ENCODE measurements around the gene ARID1B.

DNA sequence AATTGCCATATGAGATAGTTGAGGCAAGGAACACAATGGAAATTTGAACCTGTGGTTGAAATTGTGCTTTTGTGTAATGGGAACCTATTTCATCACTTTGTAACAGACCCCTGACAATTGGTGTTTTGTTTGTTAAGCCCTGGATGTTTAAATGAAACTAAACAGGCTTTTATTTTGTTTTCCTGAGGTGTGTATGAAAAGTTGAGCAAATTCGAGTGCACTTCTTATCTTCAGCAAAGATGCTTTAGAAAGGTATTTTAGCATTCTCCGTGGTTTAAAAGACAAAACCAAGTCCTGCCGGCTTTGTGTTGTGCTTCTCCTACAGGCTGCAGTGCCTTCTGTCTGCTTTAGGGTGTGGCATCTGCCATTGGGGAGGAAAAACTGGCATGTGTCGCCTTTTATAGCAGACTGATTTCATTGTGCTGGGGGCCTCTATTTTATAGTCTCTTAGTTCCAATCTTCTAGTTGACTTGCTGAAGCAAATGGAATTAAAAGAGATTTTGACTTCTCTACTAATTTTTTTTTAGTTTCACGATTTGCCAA lies 2.2 kb upstream of the ARID1B start:
- TF ChIP-seq, protein P1, sequence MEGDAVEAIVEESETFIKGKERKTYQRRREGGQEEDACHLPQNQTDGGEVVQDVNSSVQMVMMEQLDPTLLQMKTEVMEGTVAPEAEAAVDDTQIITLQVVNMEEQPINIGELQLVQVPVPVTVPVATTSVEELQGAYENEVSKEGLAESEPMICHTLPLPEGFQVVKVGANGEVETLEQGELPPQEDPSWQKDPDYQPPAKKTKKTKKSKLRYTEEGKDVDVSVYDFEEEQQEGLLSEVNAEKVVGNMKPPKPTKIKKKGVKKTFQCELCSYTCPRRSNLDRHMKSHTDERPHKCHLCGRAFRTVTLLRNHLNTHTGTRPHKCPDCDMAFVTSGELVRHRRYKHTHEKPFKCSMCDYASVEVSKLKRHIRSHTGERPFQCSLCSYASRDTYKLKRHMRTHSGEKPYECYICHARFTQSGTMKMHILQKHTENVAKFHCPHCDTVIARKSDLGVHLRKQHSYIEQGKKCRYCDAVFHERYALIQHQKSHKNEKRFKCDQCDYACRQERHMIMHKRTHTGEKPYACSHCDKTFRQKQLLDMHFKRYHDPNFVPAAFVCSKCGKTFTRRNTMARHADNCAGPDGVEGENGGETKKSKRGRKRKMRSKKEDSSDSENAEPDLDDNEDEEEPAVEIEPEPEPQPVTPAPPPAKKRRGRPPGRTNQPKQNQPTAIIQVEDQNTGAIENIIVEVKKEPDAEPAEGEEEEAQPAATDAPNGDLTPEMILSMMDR (IDR thresholded peaks at IDR 0.05): peak in 1 of 4 experiments; percentile 42
- TF ChIP-seq POLR2A (IDR thresholded peaks at IDR 0.05): no peak

Data from prostate gland (tissue), 2 donors.